Naive B cell (primary cell): ENCODE results near the gene PITPNM3. TPM values are rescaled to one million over a fixed set of nuclear protein-coding genes. Genes with fewer than 3 reads are reported as not detected.

ENCODE experiments used
- ATAC-seq, 2 donors: fragments of 150-1000 bp; cut with Tn5 transposase; 2 replicates each; pipeline ENCODE4 v1.10.0; 2021; ENCODE audit warnings: low read depth in 2 of 2, mild to moderate bottlenecking in 2 of 2, moderate library complexity in 2 of 2
- DNase-seq: peaks from one replicate; pipeline ENCODE4 v3.0.0; 2022
- H3K27ac Mint-ChIP-seq, 6 donors: one replicate each; pipeline ENCODE4 v1.8.0; 2020 to 2022; ENCODE audit warnings: mild to moderate bottlenecking in 6 of 6, mixed read lengths in 6 of 6, moderate library complexity in 5 of 6, inconsistent platforms in 2 of 6
- H3K27me3 Mint-ChIP-seq, 3 donors: one replicate each; pipeline ENCODE4 v1.8.0; 2021 to 2022; ENCODE audit warnings: mixed read lengths in 3 of 3, mild to moderate bottlenecking in 1 of 3
- H3K36me3 Mint-ChIP-seq, 2 donors: one replicate each; pipeline ENCODE4 v1.8.0; 2020 to 2022; ENCODE audit warnings: mixed read lengths in 2 of 2, inconsistent platforms in 1 of 2, mild to moderate bottlenecking in 1 of 2
- H3K4me1 Mint-ChIP-seq, 3 donors: one replicate each; pipeline ENCODE4 v1.8.0; 2020 to 2022; ENCODE audit warnings: mixed read lengths in 3 of 3, inconsistent platforms in 1 of 3, mild to moderate bottlenecking in 1 of 3, moderate library complexity in 1 of 3
- H3K4me3 Mint-ChIP-seq, 8 donors: one replicate each; pipeline ENCODE4 v1.8.0; 2020 to 2022; ENCODE audit warnings: mild to moderate bottlenecking in 8 of 8, mixed read lengths in 8 of 8, moderate library complexity in 8 of 8, inconsistent platforms in 2 of 8
- H3K9me3 Mint-ChIP-seq, 7 donors: one replicate each; pipeline ENCODE4 v1.8.0; 2020 to 2022; ENCODE audit warnings: mixed read lengths in 7 of 7, mild to moderate bottlenecking in 5 of 7, inconsistent platforms in 2 of 7, moderate library complexity in 1 of 7
- polyA plus RNA-seq, 6 donors: library from polyadenylated mRNA; unstranded; fragments of 300-500 nt; fragmentation: Illumina TruSeq; gene quantifications; one replicate each; pipeline ENCODE4 v1.2.3, GENCODE V29; 2021; ENCODE audit warnings: low read depth in 6 of 6

Gene PITPNM3
- polyA plus RNA-seq, 6 donors from 2014 or later = 0.04 to 0.12 (median 0.07) TPM; not detected in 3

DNA sequence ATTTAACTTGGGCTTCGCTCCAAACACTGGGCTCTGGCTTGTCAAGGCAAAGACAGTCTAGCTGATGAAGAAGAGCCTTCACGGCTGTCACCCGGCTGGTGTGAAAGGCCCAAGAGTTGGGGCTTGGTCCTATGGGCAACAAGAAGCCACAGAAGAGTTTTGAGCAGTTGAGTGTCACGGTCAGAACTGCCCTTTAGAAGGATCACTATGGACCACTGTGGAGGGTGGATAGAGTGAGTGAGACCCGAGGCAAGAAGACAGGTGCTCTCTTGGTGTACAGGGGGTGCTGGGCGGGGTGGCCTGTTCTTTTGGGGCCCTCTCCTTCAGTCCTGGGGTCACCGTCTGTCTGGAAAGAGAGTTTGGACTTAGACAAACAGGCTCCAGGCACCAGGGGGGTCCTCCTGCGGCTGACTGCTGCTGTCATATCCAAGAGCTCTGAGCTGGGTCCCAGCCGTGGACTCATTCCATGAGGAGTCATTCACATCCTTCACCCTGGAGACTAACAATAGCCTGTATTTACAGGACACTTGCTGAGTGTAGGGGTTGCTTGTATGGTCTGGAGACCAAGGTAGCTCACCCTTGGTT lies 109.7 kb downstream of the PITPNM3 start:
- DNase-seq = no peak
- Mint-ChIP-seq H3K27me3 (no peaks in the 10 kb centered on the region), H3K4me3 (no peak overlapping the region), H3K27ac (peak overlapping the region in 1 of 6 donors; percentile 9), H3K9me3 (no peaks in the 10 kb centered on the region), H3K4me1 (peaks cover 19 to 24% (median 20%) of the 10 kb centered on the region in 3 donors), H3K36me3 (no peaks in the 10 kb centered on the region)
- no peak for ATAC-seq

DNA sequence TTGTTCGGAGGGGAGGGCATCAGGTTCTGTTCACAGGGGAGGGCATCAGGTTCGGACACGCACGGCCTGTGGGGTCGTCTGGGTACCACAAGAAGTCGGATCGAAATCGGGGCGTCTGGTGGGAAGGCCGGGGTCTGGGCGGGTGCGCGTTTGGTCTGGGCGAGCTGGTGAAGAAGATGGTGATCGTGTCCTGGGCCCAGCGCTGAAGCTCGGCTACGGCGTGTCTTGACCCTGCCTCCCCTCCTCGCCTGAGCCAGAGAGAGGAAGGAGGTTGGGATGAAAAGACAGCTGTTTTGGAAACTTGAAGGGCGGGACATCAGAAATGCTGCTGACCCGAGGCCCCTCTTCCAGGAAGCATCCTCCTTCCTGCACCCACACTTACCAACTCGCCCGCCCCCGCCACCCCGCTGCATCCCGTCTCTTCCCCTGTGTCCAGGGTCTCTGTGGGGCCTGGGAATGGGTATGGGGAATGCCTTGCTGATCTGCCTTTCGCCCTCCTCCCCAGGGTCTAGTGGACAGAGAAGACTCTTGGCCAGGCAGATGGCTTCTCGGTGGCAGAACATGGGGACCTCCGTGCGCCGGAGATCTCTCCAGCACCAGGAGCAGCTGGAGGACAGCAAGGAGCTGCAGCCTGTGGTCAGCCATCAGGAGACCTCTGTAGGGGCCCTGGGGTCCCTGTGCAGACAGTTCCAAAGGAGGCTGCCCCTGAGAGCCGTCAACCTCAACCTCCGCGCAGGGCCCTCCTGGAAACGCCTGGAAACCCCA lies 111.6 kb downstream of the PITPNM3 start:
- peak overlapping the region; percentile 79 to 97 (median 88) for H3K4me3 Mint-ChIP-seq
- no peaks in the 10 kb centered on the region for H3K9me3 Mint-ChIP-seq
- H3K27ac Mint-ChIP-seq = peak overlapping the region in 5 of 6 donors; percentile 26 to 95 (median 72)
- peaks cover under 1 to 9% (median 6%) of the 10 kb centered on the region in 3 donors for H3K27me3 Mint-ChIP-seq
- peaks cover 13 to 15% (median 13%) of the 10 kb centered on the region in 3 donors for H3K4me1 Mint-ChIP-seq
- DNase-seq (no peak), ATAC-seq (no peak)
- no peaks in the 10 kb centered on the region for H3K36me3 Mint-ChIP-seq

DNA sequence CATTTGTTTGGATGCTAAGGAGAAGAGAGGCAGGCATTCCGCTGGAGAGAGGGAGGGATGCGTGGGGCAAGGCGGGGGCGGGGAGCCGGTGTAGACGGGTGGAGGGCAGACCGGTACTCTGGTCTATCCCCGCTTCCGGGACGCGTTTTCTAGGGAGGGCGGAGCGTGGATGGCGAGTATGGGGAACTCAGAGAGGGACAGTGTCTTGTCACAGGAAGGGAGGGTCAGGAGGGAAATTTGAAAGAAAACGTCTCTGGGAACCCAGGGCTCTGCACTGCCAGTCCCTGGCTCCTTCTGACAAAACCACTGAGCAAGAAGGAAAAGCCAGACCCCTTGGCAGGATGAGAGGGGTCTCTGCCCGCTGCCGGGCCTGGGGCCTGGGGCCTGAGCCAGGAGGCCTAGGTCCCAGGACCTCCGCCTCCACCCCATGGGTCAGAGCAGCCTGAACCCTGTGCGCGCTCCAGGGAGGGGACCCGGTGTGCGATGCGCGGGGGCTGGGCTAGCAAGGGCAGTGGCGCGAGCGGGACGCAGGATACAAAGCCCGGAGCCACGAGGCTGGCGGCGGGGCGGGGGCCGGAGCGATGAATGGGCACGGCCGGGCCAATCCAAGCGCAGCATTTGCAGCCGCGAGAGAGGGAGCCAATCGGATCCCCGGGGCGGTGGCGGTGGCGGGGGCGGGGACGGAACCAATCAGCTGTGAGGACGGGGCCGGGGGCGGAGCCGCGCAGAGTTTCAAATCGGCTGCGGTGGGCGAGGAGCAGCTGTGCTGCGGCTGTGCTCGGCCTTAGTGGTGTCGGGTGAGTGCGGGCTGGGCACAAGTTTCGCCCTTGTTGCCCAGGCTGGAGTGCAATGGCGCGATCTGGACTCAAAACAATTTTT lies 112.4 kb downstream of the PITPNM3 start, which contains the start of gene PIMREG:
Gene PIMREG, plus strand, starts transcription at position 764 of the 879 bp plus-strand sequence. CDS start 656 bp downstream, outside the sequence.
- DNase-seq (peak; percentile 89), ATAC-seq (peak; percentile 96 to 97)
- Mint-ChIP-seq H3K36me3 (no peaks in the 10 kb centered on the region), H3K27me3 (peaks cover 8 to 16% (median 14%) of the 10 kb centered on the region in 3 donors), H3K4me1 (peaks cover 13 to 15% (median 13%) of the 10 kb centered on the region in 3 donors), H3K9me3 (no peaks in the 10 kb centered on the region), H3K27ac (peak within 1 kb of the TSS; percentile 65 to 95 (median 86)), H3K4me3 (peak within 1 kb of the TSS; percentile 79 to 97 (median 88))

DNA sequence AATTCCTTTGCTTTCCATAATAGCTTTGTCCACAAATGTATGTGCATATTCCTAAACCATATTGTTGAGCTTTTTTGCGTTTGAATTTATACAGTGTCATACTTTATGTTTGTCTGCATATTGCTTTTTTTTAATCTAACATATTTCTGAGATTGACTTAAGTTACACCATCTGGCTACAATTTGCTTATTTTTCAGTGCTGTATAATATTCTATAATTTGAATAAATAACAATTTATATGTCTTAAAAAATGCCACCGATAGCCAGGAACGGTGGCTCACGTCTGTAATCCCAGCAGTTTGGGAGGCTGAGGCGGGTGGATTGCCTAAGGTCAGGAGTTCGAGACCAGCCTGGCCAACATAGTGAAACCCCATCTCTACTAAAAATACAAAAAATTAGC lies 113.6 kb downstream of the PITPNM3 start:
- Mint-ChIP-seq H3K27me3 (peaks cover 10 to 20% (median 19%) of the 10 kb centered on the region in 3 donors), H3K27ac (no peak overlapping the region), H3K9me3 (no peaks in the 10 kb centered on the region), H3K36me3 (no peaks in the 10 kb centered on the region), H3K4me3 (peak overlapping the region in 4 of 8 donors; percentile 86 to 93 (median 87)), H3K4me1 (peaks cover 13 to 15% (median 13%) of the 10 kb centered on the region in 3 donors)
- ATAC-seq (no peak), DNase-seq (no peak)

DNA sequence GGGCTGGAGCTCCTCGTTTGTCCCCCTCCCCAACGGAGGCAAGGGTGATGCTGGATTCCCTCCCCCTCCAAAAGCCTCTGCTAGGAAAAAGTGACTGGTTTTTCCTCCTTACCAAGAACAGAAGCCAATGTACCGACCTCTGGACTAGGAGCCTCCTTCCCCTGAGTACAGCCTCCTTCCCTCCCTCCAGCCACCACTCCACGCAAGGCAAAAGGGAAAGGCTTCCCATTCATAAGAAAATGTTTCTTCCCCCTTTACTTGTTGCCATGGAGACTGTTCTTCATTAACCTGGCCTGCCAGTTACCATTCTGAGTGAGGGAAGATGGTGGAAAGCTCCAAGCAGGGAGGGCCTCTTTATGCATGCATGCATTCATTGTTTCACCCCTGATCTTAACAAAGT lies 116.4 kb downstream of the PITPNM3 start:
- no peak for DNase-seq
- ATAC-seq = no peak
- Mint-ChIP-seq H3K4me3 (peak overlapping the region in 1 of 8 donors; percentile 26), H3K27me3 (peaks cover 16 to 42% (median 40%) of the 10 kb centered on the region in 3 donors), H3K27ac (no peak overlapping the region), H3K36me3 (no peaks in the 10 kb centered on the region), H3K9me3 (no peaks in the 10 kb centered on the region), H3K4me1 (peaks cover 15 to 18% (median 16%) of the 10 kb centered on the region in 3 donors)

DNA sequence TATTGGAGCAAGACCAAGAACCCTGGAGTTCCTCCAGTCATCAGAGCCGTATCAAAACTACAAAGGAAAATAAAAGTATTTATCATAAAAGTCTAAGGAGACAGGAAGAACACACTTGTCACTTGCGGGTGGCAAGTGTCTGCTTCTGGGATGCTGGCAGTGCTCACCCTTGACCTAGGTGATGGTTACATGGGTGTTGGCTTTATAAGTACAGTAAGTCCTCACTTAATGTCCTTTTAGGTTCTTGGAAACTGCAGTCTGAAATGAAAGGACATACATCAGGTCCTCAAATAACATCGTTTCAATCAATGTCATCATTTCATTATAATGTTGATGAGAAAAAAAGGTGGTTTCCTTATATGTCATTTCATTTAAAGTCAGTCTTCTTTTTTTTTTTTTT lies 118.4 kb downstream of the PITPNM3 start:
- Mint-ChIP-seq H3K4me1 (peaks cover 0 to 5% (median 4%) of the 10 kb centered on the region in 3 donors), H3K36me3 (no peaks in the 10 kb centered on the region), H3K27me3 (peaks cover 16 to 47% (median 42%) of the 10 kb centered on the region in 3 donors), H3K9me3 (no peaks in the 10 kb centered on the region), H3K27ac (no peak overlapping the region), H3K4me3 (no peak overlapping the region)
- no peak for DNase-seq
- ATAC-seq = no peak

DNA sequence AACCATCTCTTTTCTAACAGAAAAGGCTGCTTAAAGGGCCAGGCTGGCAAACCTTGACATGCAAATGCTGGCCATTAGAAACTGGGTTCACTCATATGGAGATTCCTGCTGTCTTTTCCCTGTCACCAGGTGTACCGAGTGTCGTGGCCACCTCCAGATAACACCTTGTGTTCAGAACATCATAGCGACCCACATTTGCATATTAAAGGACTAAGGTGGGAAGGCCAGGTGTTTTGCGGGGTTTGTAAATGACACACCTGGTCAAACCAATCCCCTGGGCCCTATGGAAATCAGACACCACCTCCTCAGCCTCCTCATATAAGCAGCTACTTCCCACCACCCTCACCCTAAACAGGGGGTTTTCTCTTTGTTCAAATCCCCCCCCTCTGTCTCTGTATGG lies 118.9 kb downstream of the PITPNM3 start:
- Mint-ChIP-seq H3K27ac (no peak overlapping the region), H3K9me3 (no peaks in the 10 kb centered on the region), H3K4me3 (no peak overlapping the region), H3K27me3 (peaks cover 16 to 47% (median 42%) of the 10 kb centered on the region in 3 donors), H3K36me3 (no peaks in the 10 kb centered on the region), H3K4me1 (peaks cover 0 to 5% (median 4%) of the 10 kb centered on the region in 3 donors)
- DNase-seq (no peak), ATAC-seq (no peak)

DNA sequence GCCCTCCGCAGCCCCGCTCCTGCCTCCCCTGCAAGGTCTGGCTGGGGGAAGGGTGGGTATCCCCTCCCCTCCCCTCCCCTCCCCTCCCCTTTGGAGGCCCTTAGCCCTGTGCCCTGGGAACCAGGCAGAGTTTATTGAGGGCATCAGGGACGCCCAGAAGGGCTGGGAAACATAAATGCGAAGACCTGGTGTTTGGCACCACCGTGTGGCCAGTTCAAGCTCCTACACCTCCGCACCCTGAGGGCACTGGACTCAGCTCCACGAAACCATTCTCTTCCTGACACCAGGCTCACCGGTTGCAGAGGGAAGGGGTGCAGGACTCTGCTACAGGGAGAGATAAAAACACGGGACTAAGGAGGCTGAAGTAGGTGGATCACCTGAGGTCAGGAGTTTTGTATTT lies 120.4 kb downstream of the PITPNM3 start:
- peak; percentile 80 to 88 for ATAC-seq
- Mint-ChIP-seq H3K36me3 (no peaks in the 10 kb centered on the region), H3K4me1 (peaks cover 0 to 5% (median 4%) of the 10 kb centered on the region in 3 donors), H3K27me3 (peaks cover 23 to 55% (median 42%) of the 10 kb centered on the region in 3 donors), H3K4me3 (peak overlapping the region in 1 of 8 donors; percentile 15), H3K27ac (peak overlapping the region in 2 of 6 donors; percentile 18 to 76), H3K9me3 (peaks cover 0 to 8% (median 4%) of the 10 kb centered on the region in 7 donors)
- peak; percentile 42 for DNase-seq

DNA sequence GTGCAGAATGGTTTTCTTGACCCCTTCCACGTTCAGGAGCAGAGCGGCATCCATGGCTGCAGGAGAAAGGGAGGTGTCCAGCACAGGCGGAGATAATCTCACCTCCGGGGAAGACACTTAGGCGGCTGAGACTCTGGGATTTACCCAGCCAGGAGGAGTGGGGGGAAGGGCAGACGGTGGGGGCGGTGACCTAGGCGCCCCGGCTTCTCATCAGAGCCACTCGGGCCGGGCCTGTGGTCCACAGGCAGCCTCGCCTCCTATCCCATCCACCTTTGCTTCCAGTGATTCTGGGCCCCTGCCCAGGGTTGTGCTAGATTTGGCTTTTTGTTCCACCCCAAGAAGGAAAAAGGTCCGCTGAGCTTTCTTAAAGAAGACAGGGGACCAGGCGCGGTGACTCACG lies 121.3 kb downstream of the PITPNM3 start, which contains the start of gene AIPL1:
Gene AIPL1, minus strand, starts transcription at position 71 of the 400 bp plus-strand sequence. Its CDS starts 17 bp downstream, at position 54.
- peaks cover 0 to 14% (median 8%) of the 10 kb centered on the region in 7 donors for H3K9me3 Mint-ChIP-seq
- peaks cover 0 to under 1% of the 10 kb centered on the region in 2 donors for H3K36me3 Mint-ChIP-seq
- ATAC-seq = no peak
- no peak for DNase-seq
- no peak within 1 kb of the TSS for H3K4me3 Mint-ChIP-seq
- peaks cover 23 to 49% (median 40%) of the 10 kb centered on the region in 3 donors for H3K27me3 Mint-ChIP-seq
- peak within 1 kb of the TSS in 1 of 6 donors; percentile 21 for H3K27ac Mint-ChIP-seq
- H3K4me1 Mint-ChIP-seq = peaks cover 0 to 5% (median 4%) of the 10 kb centered on the region in 3 donors

DNA sequence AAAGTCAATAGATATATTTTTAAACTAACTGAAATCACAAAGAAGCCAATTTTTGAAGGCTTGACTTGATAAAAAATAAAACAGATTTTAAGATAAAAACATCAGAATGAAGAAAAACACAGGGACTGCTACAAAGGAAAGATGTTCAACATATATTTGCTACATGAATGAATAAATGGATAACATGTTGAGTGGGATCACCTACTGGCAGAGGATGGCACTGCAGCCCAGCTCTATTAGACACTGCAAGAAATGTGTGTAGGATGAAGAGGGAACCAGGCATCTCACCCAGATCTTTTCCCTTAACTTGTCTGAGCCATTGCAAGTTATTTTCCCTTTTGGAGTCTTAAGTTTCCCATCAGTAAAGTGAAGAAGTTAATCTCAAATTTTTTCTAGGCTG lies 125.6 kb downstream of the PITPNM3 start:
- H3K4me1 Mint-ChIP-seq = peaks cover 5 to 15% (median 13%) of the 10 kb centered on the region in 3 donors
- no peak for ATAC-seq
- DNase-seq = no peak
- H3K27me3 Mint-ChIP-seq = peaks cover 10 to 23% (median 19%) of the 10 kb centered on the region in 3 donors
- peaks cover 0 to 8% of the 10 kb centered on the region in 2 donors for H3K36me3 Mint-ChIP-seq
- H3K9me3 Mint-ChIP-seq = peaks cover 0 to 19% (median 10%) of the 10 kb centered on the region in 7 donors
- no peak overlapping the region for H3K27ac Mint-ChIP-seq
- H3K4me3 Mint-ChIP-seq = no peak overlapping the region

DNA sequence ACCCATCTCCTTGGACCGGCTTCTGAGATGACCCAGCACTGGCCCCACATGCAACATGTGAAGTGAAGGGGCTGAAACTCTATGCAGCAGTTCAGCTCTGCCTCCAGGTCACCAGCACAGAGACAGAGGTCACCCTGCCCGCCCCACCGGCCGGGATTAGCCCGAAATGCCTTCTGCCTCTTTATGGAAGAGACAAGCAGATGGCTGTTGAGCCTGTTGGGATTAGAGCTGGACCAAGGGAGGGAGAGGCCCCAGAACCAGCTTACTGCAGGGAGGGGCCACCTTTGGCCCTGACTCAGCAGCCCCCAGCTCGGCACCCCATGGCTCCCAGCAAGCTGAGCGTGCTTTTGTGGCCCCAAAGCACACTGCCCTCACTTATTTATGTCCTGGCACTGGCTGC lies 127.1 kb downstream of the PITPNM3 start:
- peaks cover 0 to 8% of the 10 kb centered on the region in 2 donors for H3K36me3 Mint-ChIP-seq
- H3K27ac Mint-ChIP-seq = no peak overlapping the region
- DNase-seq (no peak), ATAC-seq (no peak)
- H3K4me3 Mint-ChIP-seq = no peak overlapping the region
- peaks cover 0 to 19% (median 10%) of the 10 kb centered on the region in 7 donors for H3K9me3 Mint-ChIP-seq
- peaks cover 8 to 26% (median 19%) of the 10 kb centered on the region in 3 donors for H3K27me3 Mint-ChIP-seq
- H3K4me1 Mint-ChIP-seq = peaks cover 5 to 15% (median 13%) of the 10 kb centered on the region in 3 donors

DNA sequence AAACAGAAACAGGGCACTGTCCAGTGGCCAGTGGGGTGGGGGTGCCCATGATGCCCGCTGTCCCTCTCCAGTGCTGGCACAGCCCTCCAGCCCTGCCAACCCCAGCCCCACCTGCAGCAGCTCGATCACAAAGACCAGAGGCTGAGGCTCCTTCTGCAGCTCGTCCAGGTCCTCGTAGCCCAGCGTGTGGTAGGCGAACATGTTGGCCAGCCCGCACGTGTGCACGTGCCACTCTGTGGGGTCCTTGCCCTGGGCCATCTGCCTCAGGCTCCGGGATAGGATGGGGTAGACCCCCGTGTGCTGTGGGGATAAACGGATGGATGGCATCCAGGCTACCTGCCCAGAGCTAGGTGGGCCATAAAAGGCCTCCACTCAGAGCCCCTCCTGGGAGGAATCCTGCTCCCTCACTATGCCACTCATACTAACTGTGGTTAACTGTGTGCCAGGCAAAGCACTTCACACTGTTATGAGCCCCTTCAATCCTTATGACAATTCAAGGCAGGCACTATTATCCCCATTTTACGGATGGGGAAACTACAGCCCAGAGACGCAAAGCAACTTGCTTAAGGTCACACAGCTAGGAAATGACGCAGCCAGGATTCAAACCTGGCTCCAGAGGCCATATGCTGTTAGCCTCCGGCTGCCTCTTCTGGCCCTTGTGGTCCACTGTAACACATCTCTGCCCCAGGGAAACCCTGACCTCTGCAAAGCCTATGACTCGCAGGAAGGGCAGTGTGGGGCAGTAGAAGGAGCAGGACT lies 128.0 kb downstream of the PITPNM3 start:
- Mint-ChIP-seq H3K4me1 (peaks cover 5 to 15% (median 13%) of the 10 kb centered on the region in 3 donors), H3K4me3 (no peak overlapping the region), H3K36me3 (peaks cover 0 to 8% of the 10 kb centered on the region in 2 donors), H3K27ac (peak overlapping the region in 2 of 6 donors; percentile 9 to 75), H3K9me3 (peaks cover 0 to 19% (median 10%) of the 10 kb centered on the region in 7 donors), H3K27me3 (peaks cover 8 to 19% (median 19%) of the 10 kb centered on the region in 3 donors)
- no peak for DNase-seq
- ATAC-seq = no peak
